Neural progenitor cell (in vitro differentiated cells): Measurements from ENCODE around the gene S100A4.

Experiments
- CTCF ChIP-seq: fragments of 200-600 bp; sonication (generic); IDR thresholded peaks from 2 replicates; pipeline ENCODE4 v1.5.1; 2017; ENCODE audit warnings: antibody characterized with exemption, mild to moderate bottlenecking
- EZH2phosphoT487 ChIP-seq: fragments of 200-600 bp; sonication (generic); IDR thresholded peaks from 2 replicates; pipeline ENCODE4 v1.6.1; 2017; ENCODE audit warnings: antibody characterized with exemption

DNA sequence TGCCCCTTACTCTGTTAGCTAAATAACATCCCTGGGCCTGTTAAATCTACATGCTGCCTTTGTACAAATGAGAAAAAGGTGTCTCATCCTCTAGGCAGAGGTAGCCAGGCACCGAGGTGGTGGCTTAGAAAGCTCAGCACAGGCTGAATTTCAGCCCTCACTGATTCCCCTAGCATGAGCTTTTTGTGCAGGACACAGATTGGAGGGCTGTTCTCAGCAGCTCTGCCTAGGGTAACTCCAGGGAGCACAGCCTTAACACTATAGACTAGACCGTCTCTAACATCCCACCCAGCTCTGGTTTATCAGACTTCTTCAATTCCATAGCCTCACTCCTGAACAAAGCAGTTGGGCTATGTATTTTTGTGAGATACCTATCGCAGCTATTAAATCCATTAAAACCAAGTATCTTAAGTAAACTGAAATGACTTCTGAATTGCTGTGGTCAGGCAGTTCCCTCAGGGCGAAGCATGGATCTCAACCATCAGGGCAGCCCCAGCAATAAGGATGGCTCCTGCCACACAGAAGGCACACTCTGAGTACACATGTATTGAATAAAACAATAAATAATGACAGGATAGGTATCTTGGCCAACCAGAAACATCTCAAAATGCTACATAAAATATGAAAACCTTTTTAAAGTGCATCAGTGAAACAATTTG, 24.7 kb downstream of the S100A4 start:
- TF ChIP-seq CTCF (no peak), EZH2phosphoT487 (no peak)
